Neural cell (in vitro differentiated cells): Measurements from ENCODE around the gene RNPEPL1. TPM values are rescaled to one million over a fixed set of nuclear protein-coding genes. Genes with fewer than 3 reads are reported as not detected.

Experiments used
- H2AFZ ChIP-seq: fragments of 200-600, 300-800 bp; sonication (generic), shearing (Covaris generic); 2 replicates; pipeline ENCODE4 v1.6.0; 2014; ENCODE audit warnings: low read depth, mild to moderate bottlenecking, antibody characterized with exemption, low read length, moderate library complexity
- H3F3A ChIP-seq: fragments of 200-600 bp; shearing (Covaris generic); 2 replicates; pipeline ENCODE4 v1.6.1; 2016; ENCODE audit warnings: mild to moderate bottlenecking, moderate library complexity, mixed read lengths, antibody characterized with exemption, low read length; ENCODE audit not compliant: insufficient read depth, poor library complexity, severe bottlenecking
- H3K27ac ChIP-seq: fragments of 200-600, 300-800 bp; sonication (generic), shearing (Covaris generic); 2 replicates; pipeline ENCODE4 v1.5.1; 2014; ENCODE audit warnings: mild to moderate bottlenecking, low read length, moderate library complexity
- H3K27me3 ChIP-seq: fragments of 300-800, 200-600 bp; sonication (generic), shearing (Covaris generic); 2 replicates; pipeline ENCODE4 v1.6.0; 2014; ENCODE audit warnings: mild to moderate bottlenecking, low read depth, low read length, moderate library complexity; ENCODE audit not compliant: insufficient read depth
- H3K36me3 ChIP-seq: fragments of 300-800, 200-600 bp; sonication (generic), shearing (Covaris generic); 2 replicates; pipeline ENCODE4 v1.5.1; 2014; ENCODE audit warnings: mild to moderate bottlenecking, antibody characterized with exemption, low read length, moderate library complexity; ENCODE audit not compliant: insufficient read depth
- H3K4me2 ChIP-seq: fragments of 300-800, 200-600 bp; sonication (generic), shearing (Covaris generic); 2 replicates; pipeline ENCODE4 v1.6.0; 2014; ENCODE audit warnings: mild to moderate bottlenecking, low read length
- H3K4me3 ChIP-seq: fragments of 300-800, 200-600 bp; sonication (generic), shearing (Covaris generic); 2 replicates; pipeline ENCODE4 v1.5.1; 2014; ENCODE audit warnings: mild to moderate bottlenecking, low read length, moderate library complexity
- H3K79me2 ChIP-seq: fragments of 200-600 bp; shearing (Covaris generic); replicated peaks from 2 replicates; pipeline ENCODE4 v1.6.0; 2014; ENCODE audit warnings: mild to moderate bottlenecking, low read length, moderate library complexity; ENCODE audit not compliant: insufficient read depth
- H3K9ac ChIP-seq: fragments of 300-800, 200-600 bp; sonication (generic), shearing (Covaris generic); 2 replicates; pipeline ENCODE4 v1.6.1; 2016; ENCODE audit warnings: mild to moderate bottlenecking, low read length, mixed read lengths
- H3K9me2 ChIP-seq: fragments of 200-600 bp; shearing (Covaris generic); 2 replicates; pipeline ENCODE4 v1.6.1; 2016; ENCODE audit warnings: mild to moderate bottlenecking, low read length, mixed read lengths; ENCODE audit not compliant: insufficient read depth
- H3K9me3 ChIP-seq: fragments of 200-600, 300-800 bp; sonication (generic), shearing (Covaris generic); 2 replicates; pipeline ENCODE4 v1.6.1; 2016; ENCODE audit warnings: mild to moderate bottlenecking, mixed run types, low read length, moderate library complexity, mixed read lengths
- H4K20me1 ChIP-seq: fragments of 200-600 bp; shearing (Covaris generic); 2 replicates; pipeline ENCODE4 v1.6.1; 2016; ENCODE audit warnings: mild to moderate bottlenecking, mixed run types; ENCODE audit not compliant: insufficient read depth
- CTCF ChIP-seq: fragments of 450-650 bp; IDR thresholded peaks from 2 replicates; pipeline ENCODE4 v1.5.1; 2014; ENCODE audit warnings: antibody characterized with exemption, mild to moderate bottlenecking, moderate library complexity; ENCODE audit not compliant: poor library complexity, severe bottlenecking
- EP300 ChIP-seq: fragments of 450-650 bp; conservative IDR thresholded peaks from 2 replicates; pipeline ENCODE4 v1.6.1; 2014; ENCODE audit warnings: antibody characterized with exemption, mild to moderate bottlenecking, moderate library complexity; ENCODE audit not compliant: poor library complexity, severe bottlenecking
- EZH2 ChIP-seq: fragments of 200-600, 300-800 bp; shearing (Covaris generic), sonication (generic); IDR thresholded peaks from 2 replicates; pipeline ENCODE4 v1.6.1; 2014; ENCODE audit warnings: antibody characterized with exemption, low read length, borderline replicate concordance, mild to moderate bottlenecking; ENCODE audit not compliant: insufficient read depth, poor library complexity, severe bottlenecking
- MXI1 ChIP-seq: fragments of 450-650 bp; conservative IDR thresholded peaks from 2 replicates; pipeline ENCODE4 v1.6.1; 2014; ENCODE audit warnings: antibody characterized with exemption, mild to moderate bottlenecking; ENCODE audit not compliant: poor library complexity, severe bottlenecking
- POLR2AphosphoS5 ChIP-seq: IDR thresholded peaks from 2 replicates; pipeline ENCODE4 v1.6.1; 2012
- RAD21 ChIP-seq: fragments of 450-650 bp; conservative IDR thresholded peaks from 2 replicates; pipeline ENCODE4 v1.6.1; 2014; ENCODE audit warnings: antibody characterized with exemption, mild to moderate bottlenecking, moderate library complexity
- REST ChIP-seq: IDR thresholded peaks from 2 replicates; pipeline ENCODE4 v1.6.1; 2012; ENCODE audit warnings: borderline replicate concordance
- SMC3 ChIP-seq: fragments of 450-650 bp; conservative IDR thresholded peaks from 2 replicates; pipeline ENCODE4 v1.6.1; 2014; ENCODE audit warnings: antibody characterized with exemption, mild to moderate bottlenecking, moderate library complexity; ENCODE audit not compliant: poor library complexity
- TAF1 ChIP-seq: IDR thresholded peaks from 2 replicates; pipeline ENCODE4 v1.6.1; 2012; ENCODE audit warnings: low read depth
- polyA plus RNA-seq: library from polyadenylated mRNA; depleted of rRNA; stranded (reverse); fragments of >200 nt; gene quantifications from 2 replicates; pipeline ENCODE4 v1.2.3, GENCODE V29; 2014

The RNPEPL1 gene
- polyA plus RNA-seq, 1 donor from 2014 or later: 16.1 TPM

- H3K4me2 ChIP-seq: peak overlapping the region; percentile 83
- H3K9me3 ChIP-seq: no peaks in the 10 kb centered on the region
- H3K36me3 ChIP-seq: no peaks in the 10 kb centered on the region
- H3K27me3 ChIP-seq: no peaks in the 10 kb centered on the region
- H3K27ac ChIP-seq: no peak overlapping the region
- peaks cover 6% of the 10 kb centered on the region for H3K79me2 ChIP-seq
- no peak overlapping the region for H2AFZ ChIP-seq
- H3K9ac ChIP-seq: peak overlapping the region; percentile 72
- H3K4me3 ChIP-seq: peak overlapping the region; percentile 81
- no peaks in the 10 kb centered on the region for H4K20me1 ChIP-seq
- no peak for TF ChIP-seq POLR2AphosphoS5
- TF ChIP-seq TAF1: no peak
- TF ChIP-seq EZH2: no peak
- TF ChIP-seq SMC3: no peak
- TF ChIP-seq EP300: no peak
- TF ChIP-seq CTCF: no peak
- TF ChIP-seq MXI1: no peak
- TF ChIP-seq RAD21: no peak
- TF ChIP-seq REST: no peak
- no peaks in the 10 kb centered on the region for H3K9me2 ChIP-seq
- H3F3A ChIP-seq: peaks cover 3% of the 10 kb centered on the region
Measured at GRCh38 chr2:240569523-240569997, 1.3 kb downstream of the RNPEPL1 start.

- Histone ChIP-seq H3K4me2 (no peak overlapping the region), H3K27ac (no peak overlapping the region), H3K27me3 (no peaks in the 10 kb centered on the region), H3F3A (peaks cover 3% of the 10 kb centered on the region), H4K20me1 (no peaks in the 10 kb centered on the region), H3K9ac (no peak overlapping the region), H3K4me3 (peak overlapping the region; percentile 81), H3K9me3 (no peaks in the 10 kb centered on the region), H3K9me2 (no peaks in the 10 kb centered on the region), H3K36me3 (no peaks in the 10 kb centered on the region), H2AFZ (no peak overlapping the region), H3K79me2 (peaks cover 6% of the 10 kb centered on the region)
- TF ChIP-seq POLR2AphosphoS5 (no peak), CTCF (no peak), EP300 (no peak), RAD21 (no peak), EZH2 (no peak), SMC3 (no peak), REST (no peak), TAF1 (no peak), MXI1 (no peak)
Measured at GRCh38 chr2:240569998-240570530, 1.8 kb downstream of the RNPEPL1 start.
